ENCODE data around the gene MRPL55.

- TF ChIP-seq EZH2 (IDR thresholded peaks at IDR 0.05; ENCODE audit: low read depth, unreplicated experiment) (no peak), CTCF (conservative IDR thresholded peaks at IDR 0.05; ENCODE audit: low read depth in 2 of 2) (no peak; a peak in 1 of 4 replicates), POLR2AphosphoS5 (IDR thresholded peaks at IDR 0.05; ENCODE audit: low read depth) (peak; percentile 63), EZH2phosphoT487 (IDR thresholded peaks at IDR 0.05; ENCODE audit: unreplicated experiment) (no peak), JUNB (IDR thresholded peaks at IDR 0.05; ENCODE audit: unreplicated experiment) (no peak), REST (IDR thresholded peaks at IDR 0.05; ENCODE audit: unreplicated experiment) (no peak), NANOG (IDR thresholded peaks at IDR 0.05; ENCODE audit: borderline replicate concordance) (no peak), ZNF114 (CRISPR knock-in tag; IDR thresholded peaks at IDR 0.05) (no peak), ETS1 (IDR thresholded peaks at IDR 0.05) (no peak), STAT1 (IDR thresholded peaks at IDR 0.05; ENCODE audit: unreplicated experiment) (no peak)
These were observed 31.0 kb upstream of the MRPL55 start, which contains the start of gene GUK1 for GRCh38 chr1:228139931-228140723.

Data from GM23338 (cell line).